ENCODE results near the gene ADGRG6. TPM values are rescaled to one million over a fixed set of nuclear protein-coding genes. Genes with fewer than 3 reads are reported as not detected.

The ADGRG6 gene
- total and polyA plus RNA-seq, 2 of the 8 experiments (the other 6 are each of a cell fraction or from before 2014, with no cell fraction given) = 1.1 to 6.2 TPM

GRCh38 chr6:142326540-142326939, 24.7 kb downstream of the ADGRG6 start:
- FAIRE-seq (no peak), DNase-seq (ENCODE audit: low read depth in 1 of 2, low spot score in 2 of 2) (no peak)
- 100% methylated on average over 1 of the region's 1 CpG; no CpG with 5 or more reads in 1 of the 2 experiments for WGBS, 2 experiments (ENCODE audit: extremely low coverage in 1 of 2, insufficient coverage in 1 of 2, insufficient read length in 1 of 2, insufficient replicate concordance in 2 of 2, low coverage in 1 of 2, low lambda C conversion rate in 2 of 2, missing lambda C conversion rate in 1 of 2)
- Histone ChIP-seq H2BK20ac (ENCODE audit: low read length) (no peak overlapping the region), H3K4me3 (ENCODE audit: extremely low read depth in 1 of 4, insufficient read depth in 2 of 4, low read depth in 3 of 4, low read length in 4 of 4) (no peak overlapping the region), H3K27me3 (replicated peaks in 1 of 4; ENCODE audit: control insufficient read depth in 3 of 4, extremely low read depth in 1 of 4, insufficient read depth in 3 of 4, low read length in 3 of 4) (no peaks in the 10 kb centered on the region), H2AFZ (ENCODE audit: low read length) (no peak overlapping the region), H4K91ac (replicated peaks; ENCODE audit: insufficient read length, low read length) (no peak overlapping the region), H3K4me1 (replicated peaks in 1 of 4; ENCODE audit: control insufficient read depth in 3 of 4, insufficient read depth in 4 of 4, low read length in 3 of 4) (peaks cover 0 to 2% (median 0%) of the 10 kb centered on the region in 4 experiments; a peak in 1 of 7 replicates), H3K79me1 (ENCODE audit: low read depth, low read length) (no peaks in the 10 kb centered on the region), H4K5ac (ENCODE audit: insufficient read length, low read depth, low read length) (no peak overlapping the region), H3K14ac (ENCODE audit: insufficient read length) (no peak overlapping the region), H3K36me3 (ENCODE audit: control insufficient read depth in 2 of 4, insufficient read depth in 4 of 4, low read length in 3 of 4) (no peaks in the 10 kb centered on the region), H3K23ac (ENCODE audit: insufficient read length) (no peak overlapping the region), H3K18ac (ENCODE audit: extremely low read depth, low read length) (no peak overlapping the region), H2BK5ac (ENCODE audit: low read depth, low read length) (no peak overlapping the region), H2AK5ac (ENCODE audit: low read depth, low read length) (no peak overlapping the region), H2BK12ac (ENCODE audit: low read depth, low read length) (no peak overlapping the region), H2BK120ac (replicated peaks; ENCODE audit: low read depth, low read length) (no peak overlapping the region), H3K4me2 (ENCODE audit: insufficient read depth in 1 of 2, low read depth in 2 of 2, low read length in 2 of 2) (no peak overlapping the region), H3K4ac (replicated peaks; ENCODE audit: insufficient read length, low read depth, low read length) (no peak overlapping the region), H3K23me2 (ENCODE audit: low read depth, low read length) (no peaks in the 10 kb centered on the region), H3K27ac (ENCODE audit: low read depth, low read length) (no peak overlapping the region), H3K9ac (replicated peaks in 1 of 4; ENCODE audit: extremely low read depth in 1 of 4, low read depth in 3 of 4, low read length in 3 of 4) (no peak overlapping the region), H4K8ac (ENCODE audit: extremely low read depth, insufficient read depth, low read length) (no peak overlapping the region), H3K56ac (replicated peaks; ENCODE audit: insufficient read length, low read depth, low read length) (no peak overlapping the region), H3K9me3 (ENCODE audit: insufficient read depth in 2 of 2, low read depth in 1 of 2, low read length in 1 of 2) (no peaks in the 10 kb centered on the region), H3K79me2 (ENCODE audit: control insufficient read depth in 1 of 2, insufficient read depth in 2 of 2, low read length in 2 of 2) (no peaks in the 10 kb centered on the region), H2BK15ac (ENCODE audit: low read length) (no peak overlapping the region), H4K20me1 (replicated peaks in 1 of 2; ENCODE audit: control insufficient read depth in 1 of 2, insufficient read depth in 2 of 2, low read length in 2 of 2) (no peaks in the 10 kb centered on the region)
- POLR2A ChIA-PET (ENCODE audit: partially characterized antibody) = no interaction called here
- CTCF ChIA-PET (ENCODE audit: partially characterized antibody) = no interaction called here
- TF ChIP-seq TBP (IDR thresholded peaks at IDR 0.05; ENCODE audit: low read depth, low read length) (no peak), EZH2 (IDR thresholded peaks at IDR 0.05; ENCODE audit: low read depth, low read length, severe bottlenecking) (no peak), E2F6 (IDR thresholded peaks at IDR 0.05) (no peak), MAFK (IDR thresholded peaks at IDR 0.05; ENCODE audit: low read depth, low read length) (no peak), SAP30 (IDR thresholded peaks at IDR 0.05; ENCODE audit: insufficient read depth, insufficient replicate concordance, low read length) (no peak), JUN (IDR thresholded peaks at IDR 0.05; ENCODE audit: low read depth, low read length) (no peak)
- TF ChIP-seq, protein P1, sequence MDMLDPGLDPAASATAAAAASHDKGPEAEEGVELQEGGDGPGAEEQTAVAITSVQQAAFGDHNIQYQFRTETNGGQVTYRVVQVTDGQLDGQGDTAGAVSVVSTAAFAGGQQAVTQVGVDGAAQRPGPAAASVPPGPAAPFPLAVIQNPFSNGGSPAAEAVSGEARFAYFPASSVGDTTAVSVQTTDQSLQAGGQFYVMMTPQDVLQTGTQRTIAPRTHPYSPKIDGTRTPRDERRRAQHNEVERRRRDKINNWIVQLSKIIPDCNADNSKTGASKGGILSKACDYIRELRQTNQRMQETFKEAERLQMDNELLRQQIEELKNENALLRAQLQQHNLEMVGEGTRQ (IDR thresholded peaks at IDR 0.05; ENCODE audit: low read length) = no peak

Measured in H1 (cell line).